Brain pericyte (primary cell): ENCODE data around the gene AXIN2.
"Not testable (repeated sequence)": the region's sequence is repeated elsewhere in the genome, so short reads cannot be mapped to it uniquely, and the experiment has no call there.

Experiments
- DNase-seq: peaks from one replicate; pipeline ENCODE4 v3.0.0-alpha.2; 2012; ENCODE audit warnings: low read depth, low spot score

The AXIN2 gene

DNA sequence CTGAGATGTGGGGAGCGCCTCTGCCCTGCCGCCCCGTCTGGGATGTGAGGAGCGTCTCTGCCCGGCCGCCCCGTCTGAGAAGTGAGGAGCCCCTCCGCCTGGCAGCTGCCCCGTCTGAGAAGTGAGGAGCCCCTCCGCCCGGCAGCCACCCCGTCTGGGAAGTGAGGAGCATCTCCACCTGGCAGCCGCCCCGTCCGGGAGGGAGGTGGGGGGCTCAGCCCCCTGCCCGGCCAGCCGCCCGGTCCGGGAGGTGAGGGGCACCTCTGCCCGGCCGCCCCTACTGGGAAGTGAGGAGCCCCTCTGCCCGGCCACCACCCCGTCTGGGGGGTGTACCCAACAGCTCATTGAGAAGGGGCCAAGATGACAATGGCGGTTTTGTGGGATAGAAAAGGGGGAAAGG is 77.0 kb downstream of the AXIN2 start:
- not testable (repeated sequence) for DNase-seq

DNA sequence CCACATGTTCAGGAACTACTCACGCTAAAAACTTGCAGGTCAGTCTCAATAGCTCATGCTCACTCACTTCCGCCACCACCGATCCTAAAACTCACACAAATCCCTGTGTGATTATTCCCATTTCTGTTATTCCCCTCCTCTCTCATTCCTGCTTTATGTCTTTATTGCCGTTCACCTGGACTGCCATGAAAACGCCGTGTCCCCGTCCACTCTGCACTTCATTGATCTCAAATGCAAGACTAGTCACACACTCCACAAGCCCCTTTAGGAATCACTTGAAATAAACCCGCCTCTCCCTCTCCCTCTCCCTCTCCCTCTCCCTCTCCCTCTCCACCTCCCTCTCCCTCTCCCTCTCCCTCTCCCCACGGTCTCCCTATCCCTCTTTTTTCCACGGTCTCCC is 78.0 kb downstream of the AXIN2 start:
- DNase-seq = no peak

DNA sequence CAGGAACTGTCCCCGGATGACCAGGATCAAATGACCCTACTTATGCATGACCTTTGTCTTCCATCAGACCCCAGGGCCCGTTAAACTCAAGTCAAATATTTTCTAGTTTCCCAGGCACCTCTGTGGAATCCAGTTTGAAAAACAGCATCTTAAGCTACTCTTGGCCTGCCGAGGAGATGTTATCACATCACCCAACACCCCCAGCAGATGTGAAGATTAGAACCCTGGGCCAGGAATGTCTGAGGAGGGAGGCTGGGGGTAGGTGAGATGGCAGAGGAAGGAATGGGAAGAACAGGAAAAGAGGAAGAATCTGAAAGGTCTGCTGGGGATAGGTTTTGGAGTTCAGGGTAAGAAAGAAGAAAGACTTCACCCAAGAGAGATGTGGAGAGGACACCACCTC is 79.2 kb downstream of the AXIN2 start:
- no peak for DNase-seq

DNA sequence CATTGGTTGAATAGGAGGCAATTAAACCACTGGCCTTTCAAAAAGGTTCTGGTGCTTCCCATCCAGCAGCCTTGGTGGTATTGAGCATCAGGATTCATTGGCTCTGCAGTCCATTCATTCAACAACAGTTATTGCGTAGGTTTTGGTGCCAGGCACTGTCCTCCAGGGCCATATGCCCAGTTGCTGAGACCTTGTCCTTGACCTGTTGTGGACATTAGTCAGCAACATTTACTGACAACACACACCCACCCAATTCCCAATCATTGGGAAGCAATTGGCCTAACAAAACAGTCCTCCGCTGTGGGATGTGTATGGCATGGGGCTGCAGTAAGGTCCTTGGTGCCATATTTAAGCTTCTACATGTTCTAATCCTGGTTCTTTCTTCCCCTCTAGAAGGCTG is 82.2 kb downstream of the AXIN2 start:
- no peak for DNase-seq
